ENCODE data around the gene SAMD13. TPM values are rescaled to one million over a fixed set of nuclear protein-coding genes. Genes with fewer than 3 reads are reported as not detected.
A peak's percentile ranks its signal among the peaks of the same experiment; 100 is the strongest.

Gene SAMD13
- total and polyA plus RNA-seq, 2 of the 8 experiments (the other 6 are each of a cell fraction or from before 2014, with no cell fraction given): 0.86 to 2.3 TPM

GRCh38 chr1:84283381-84283780 lies 18.1 kb upstream of the SAMD13 start:
- H2BK120ac ChIP-seq (replicated peaks; ENCODE audit: low read depth, low read length): no peak overlapping the region
- no peak overlapping the region for H4K91ac ChIP-seq (replicated peaks; ENCODE audit: insufficient read length, low read length)
- H2AK5ac ChIP-seq (ENCODE audit: low read depth, low read length): no peak overlapping the region
- no peak overlapping the region for H2BK5ac ChIP-seq (ENCODE audit: low read depth, low read length)
- H3K79me1 ChIP-seq (ENCODE audit: low read depth, low read length): no peaks in the 10 kb centered on the region
- H4K5ac ChIP-seq (ENCODE audit: insufficient read length, low read depth, low read length): no peak overlapping the region
- no peak overlapping the region for H3K18ac ChIP-seq (ENCODE audit: extremely low read depth, low read length)
- H3K36me3 ChIP-seq (ENCODE audit: control insufficient read depth in 2 of 4, insufficient read depth in 4 of 4, low read length in 3 of 4): peaks cover 0 to under 1% (median 0%) of the 10 kb centered on the region in 4 experiments; a peak in 2 of 8 replicates
- DNase-seq (ENCODE audit: low read depth in 1 of 2, low spot score in 2 of 2) (no peak), FAIRE-seq (no peak)
- no peak overlapping the region for H3K14ac ChIP-seq (ENCODE audit: insufficient read length)
- no peak overlapping the region for H2BK20ac ChIP-seq (ENCODE audit: low read length)
- H3K4me1 ChIP-seq (replicated peaks in 1 of 4; ENCODE audit: control insufficient read depth in 3 of 4, insufficient read depth in 4 of 4, low read length in 3 of 4): no peaks in the 10 kb centered on the region
- ChIA-PET POLR2A (ENCODE audit: partially characterized antibody) (no interaction called here), CTCF (ENCODE audit: partially characterized antibody) (no interaction called here)
- H3K4me3 ChIP-seq (ENCODE audit: extremely low read depth in 1 of 4, insufficient read depth in 2 of 4, low read depth in 3 of 4, low read length in 4 of 4): no peak overlapping the region
- H3K79me2 ChIP-seq (ENCODE audit: control insufficient read depth in 1 of 2, insufficient read depth in 2 of 2, low read length in 2 of 2): no peaks in the 10 kb centered on the region
- peak overlapping the region in 1 of 4 experiments; percentile 49; a peak in 1 of 7 replicates for H3K9ac ChIP-seq (replicated peaks in 1 of 4; ENCODE audit: extremely low read depth in 1 of 4, low read depth in 3 of 4, low read length in 3 of 4)
- H2AFZ ChIP-seq (ENCODE audit: low read length): no peak overlapping the region
- no peak overlapping the region for H2BK12ac ChIP-seq (ENCODE audit: low read depth, low read length)
- H3K23ac ChIP-seq (ENCODE audit: insufficient read length): no peak overlapping the region
- no peak overlapping the region for H4K8ac ChIP-seq (ENCODE audit: extremely low read depth, insufficient read depth, low read length)
- 94% methylated on average over 1 of the region's 1 CpG; no CpG with 5 or more reads in 1 of the 2 experiments for WGBS, 2 experiments (ENCODE audit: extremely low coverage in 1 of 2, insufficient coverage in 1 of 2, insufficient read length in 1 of 2, insufficient replicate concordance in 2 of 2, low coverage in 1 of 2, low lambda C conversion rate in 2 of 2, missing lambda C conversion rate in 1 of 2)
- H4K20me1 ChIP-seq (replicated peaks in 1 of 2; ENCODE audit: control insufficient read depth in 1 of 2, insufficient read depth in 2 of 2, low read length in 2 of 2): no peaks in the 10 kb centered on the region
- H3K27ac ChIP-seq (ENCODE audit: low read depth, low read length): no peak overlapping the region
- no peak overlapping the region for H3K4me2 ChIP-seq (ENCODE audit: insufficient read depth in 1 of 2, low read depth in 2 of 2, low read length in 2 of 2)
- H3K9me3 ChIP-seq (ENCODE audit: insufficient read depth in 2 of 2, low read depth in 1 of 2, low read length in 1 of 2): peaks cover 1 to 17% of the 10 kb centered on the region in 2 experiments; a peak in 3 of 4 replicates
- no peaks in the 10 kb centered on the region for H3K27me3 ChIP-seq (replicated peaks in 1 of 4; ENCODE audit: control insufficient read depth in 3 of 4, extremely low read depth in 1 of 4, insufficient read depth in 3 of 4, low read length in 3 of 4)
- H3K23me2 ChIP-seq (ENCODE audit: low read depth, low read length): no peaks in the 10 kb centered on the region
- H3K4ac ChIP-seq (replicated peaks; ENCODE audit: insufficient read length, low read depth, low read length): no peak overlapping the region
- TF ChIP-seq SAP30 (IDR thresholded peaks at IDR 0.05; ENCODE audit: insufficient read depth, insufficient replicate concordance, low read length) (no peak), GTF2F1 (IDR thresholded peaks at IDR 0.05; ENCODE audit: borderline replicate concordance, low read depth, low read length) (no peak), TBP (IDR thresholded peaks at IDR 0.05; ENCODE audit: low read depth, low read length) (no peak), MAFK (IDR thresholded peaks at IDR 0.05; ENCODE audit: low read depth, low read length) (no peak), SIN3A (conservative IDR thresholded peaks at IDR 0.05 in 1 of 2, IDR thresholded peaks at IDR 0.05 in 1 of 2; ENCODE audit: low read depth in 1 of 2, low read length in 2 of 2) (no peak), POU5F1 (IDR thresholded peaks at IDR 0.05; ENCODE audit: low read depth, low read length) (no peak), GABPA (IDR thresholded peaks at IDR 0.05; ENCODE audit: borderline replicate concordance, insufficient read depth, low read length) (no peak)
- peak overlapping the region; percentile 16 for H3K56ac ChIP-seq (replicated peaks; ENCODE audit: insufficient read length, low read depth, low read length)
- H2BK15ac ChIP-seq (ENCODE audit: low read length): no peak overlapping the region
